Measurements from ENCODE around the gene PAPSS2. TPM values are rescaled to one million over a fixed set of nuclear protein-coding genes. Genes with fewer than 3 reads are reported as not detected.
"Not testable (repeated sequence)": the region's sequence is repeated elsewhere in the genome, so short reads cannot be mapped to it uniquely, and the experiment has no call there.

The PAPSS2 gene
- total and polyA plus RNA-seq, 4 donors: 19.8 to 57.2 (median 31.5) TPM

- H3K27me3 ChIP-seq (ENCODE audit: control insufficient read depth in 1 of 2, insufficient read depth in 2 of 2, low read length in 1 of 2); H3K4me1 ChIP-seq (ENCODE audit: control insufficient read depth in 1 of 2, insufficient read depth in 2 of 2, low read length in 2 of 2); intact Hi-C loops (cut with DNase I); H3K27ac ChIP-seq (ENCODE audit: low read depth in 1 of 2, low read length in 2 of 2); ATAC-seq (ENCODE audit: low FRiP score); H3K9me3 ChIP-seq (ENCODE audit: control insufficient read depth, low read length); DNase-seq; H3K4me3 ChIP-seq (ENCODE audit: low read length in 2 of 2); H3K36me3 ChIP-seq (ENCODE audit: control insufficient read depth in 1 of 2, insufficient read depth in 2 of 2, low read length in 1 of 2): not testable (repeated sequence)
These were observed 38.2 kb upstream of the PAPSS2 start for GRCh38 chr10:87621440-87621839.

- no peaks in the 10 kb centered on the region for H3K9me3 ChIP-seq (ENCODE audit: control insufficient read depth, low read length)
- no peak overlapping the region for H3K27ac ChIP-seq (ENCODE audit: low read depth in 1 of 2, low read length in 2 of 2)
- no peak overlapping the region for H3K4me3 ChIP-seq (ENCODE audit: low read length in 2 of 2)
- peaks cover 0 to 1% of the 10 kb centered on the region in 2 donors for H3K4me1 ChIP-seq (ENCODE audit: control insufficient read depth in 1 of 2, insufficient read depth in 2 of 2, low read length in 2 of 2)
- DNase-seq (no peak), ATAC-seq (ENCODE audit: low FRiP score) (no peak)
- WGBS, 2 donors: 45 to 58% methylated on average over 7 of the region's 7 CpGs
- intact Hi-C loops (cut with DNase I): no loop called here
- no peaks in the 10 kb centered on the region for H3K27me3 ChIP-seq (ENCODE audit: control insufficient read depth in 1 of 2, insufficient read depth in 2 of 2, low read length in 1 of 2)
- no peaks in the 10 kb centered on the region for H3K36me3 ChIP-seq (ENCODE audit: control insufficient read depth in 1 of 2, insufficient read depth in 2 of 2, low read length in 1 of 2)
These were observed 37.2 kb upstream of the PAPSS2 start for GRCh38 chr10:87622314-87623004.

- Histone ChIP-seq H3K36me3 (ENCODE audit: control insufficient read depth in 1 of 2, insufficient read depth in 2 of 2, low read length in 1 of 2) (no peaks in the 10 kb centered on the region), H3K9me3 (ENCODE audit: control insufficient read depth, low read length) (no peaks in the 10 kb centered on the region), H3K27me3 (ENCODE audit: control insufficient read depth in 1 of 2, insufficient read depth in 2 of 2, low read length in 1 of 2) (no peaks in the 10 kb centered on the region), H3K4me1 (ENCODE audit: control insufficient read depth in 1 of 2, insufficient read depth in 2 of 2, low read length in 2 of 2) (peaks cover 0 to 1% of the 10 kb centered on the region in 2 donors), H3K4me3 (ENCODE audit: low read length in 2 of 2) (no peak overlapping the region), H3K27ac (ENCODE audit: low read depth in 1 of 2, low read length in 2 of 2) (no peak overlapping the region)
- intact Hi-C loops (cut with DNase I): no loop called here
- DNase-seq: no peak
- ATAC-seq (ENCODE audit: low FRiP score): no peak
- WGBS, 2 donors: 11 to 21% methylated on average over 1 of the region's 1 CpG
These were observed 36.5 kb upstream of the PAPSS2 start for GRCh38 chr10:87623191-87623590.

GRCh38 chr10:87625661-87626060, 34.0 kb upstream of the PAPSS2 start:
- Histone ChIP-seq H3K9me3 (ENCODE audit: control insufficient read depth, low read length) (no peaks in the 10 kb centered on the region), H3K36me3 (ENCODE audit: control insufficient read depth in 1 of 2, insufficient read depth in 2 of 2, low read length in 1 of 2) (no peaks in the 10 kb centered on the region), H3K27me3 (ENCODE audit: control insufficient read depth in 1 of 2, insufficient read depth in 2 of 2, low read length in 1 of 2) (no peaks in the 10 kb centered on the region), H3K4me3 (ENCODE audit: low read length in 2 of 2) (no peak overlapping the region), H3K27ac (ENCODE audit: low read depth in 1 of 2, low read length in 2 of 2) (no peak overlapping the region), H3K4me1 (ENCODE audit: control insufficient read depth in 1 of 2, insufficient read depth in 2 of 2, low read length in 2 of 2) (peaks cover 0 to 1% of the 10 kb centered on the region in 2 donors)
- intact Hi-C loops (cut with DNase I): no loop called here
- 77 to 92% methylated on average over 1 of the region's 1 CpG for WGBS, 2 donors
- DNase-seq (no peak), ATAC-seq (ENCODE audit: low FRiP score) (no peak)

GRCh38 chr10:87626422-87626892, 33.2 kb upstream of the PAPSS2 start:
- intact Hi-C loops (cut with DNase I): no loop called here
- DNase-seq: no peak

GRCh38 chr10:87630171-87630570, 29.5 kb upstream of the PAPSS2 start:
- DNase-seq (no peak), ATAC-seq (ENCODE audit: low FRiP score) (no peak)
- no peaks in the 10 kb centered on the region for H3K9me3 ChIP-seq (ENCODE audit: control insufficient read depth, low read length)
- H3K27ac ChIP-seq (ENCODE audit: low read depth in 1 of 2, low read length in 2 of 2): no peak overlapping the region
- intact Hi-C loops (cut with DNase I): no loop called here
- 91 to 94% methylated on average over 7 of the region's 7 CpGs for WGBS, 2 donors
- H3K36me3 ChIP-seq (ENCODE audit: control insufficient read depth in 1 of 2, insufficient read depth in 2 of 2, low read length in 1 of 2): no peaks in the 10 kb centered on the region
- H3K4me1 ChIP-seq (ENCODE audit: control insufficient read depth in 1 of 2, insufficient read depth in 2 of 2, low read length in 2 of 2): no peaks in the 10 kb centered on the region
- H3K4me3 ChIP-seq (ENCODE audit: low read length in 2 of 2): no peak overlapping the region
- H3K27me3 ChIP-seq (ENCODE audit: control insufficient read depth in 1 of 2, insufficient read depth in 2 of 2, low read length in 1 of 2): no peaks in the 10 kb centered on the region

More at GRCh38 chr10:87626422-87626892, 33.2 kb upstream of the PAPSS2 start:
- Histone ChIP-seq H3K9me3 (ENCODE audit: control insufficient read depth, low read length) (no peaks in the 10 kb centered on the region), H3K4me1 (ENCODE audit: control insufficient read depth in 1 of 2, insufficient read depth in 2 of 2, low read length in 2 of 2) (peaks cover 0 to 1% of the 10 kb centered on the region in 2 donors), H3K36me3 (ENCODE audit: control insufficient read depth in 1 of 2, insufficient read depth in 2 of 2, low read length in 1 of 2) (no peaks in the 10 kb centered on the region), H3K4me3 (ENCODE audit: low read length in 2 of 2) (no peak overlapping the region), H3K27me3 (ENCODE audit: control insufficient read depth in 1 of 2, insufficient read depth in 2 of 2, low read length in 1 of 2) (no peaks in the 10 kb centered on the region), H3K27ac (ENCODE audit: low read depth in 1 of 2, low read length in 2 of 2) (no peak overlapping the region)
- WGBS, 2 donors: 94 to 96% methylated on average over 1 of the region's 1 CpG
- no peak for ATAC-seq (ENCODE audit: low FRiP score)

- Histone ChIP-seq H3K9me3 (ENCODE audit: control insufficient read depth, low read length) (no peaks in the 10 kb centered on the region), H3K27me3 (ENCODE audit: control insufficient read depth in 1 of 2, insufficient read depth in 2 of 2, low read length in 1 of 2) (no peaks in the 10 kb centered on the region), H3K36me3 (ENCODE audit: control insufficient read depth in 1 of 2, insufficient read depth in 2 of 2, low read length in 1 of 2) (no peaks in the 10 kb centered on the region), H3K27ac (ENCODE audit: low read depth in 1 of 2, low read length in 2 of 2) (no peak overlapping the region), H3K4me1 (ENCODE audit: control insufficient read depth in 1 of 2, insufficient read depth in 2 of 2, low read length in 2 of 2) (no peaks in the 10 kb centered on the region), H3K4me3 (ENCODE audit: low read length in 2 of 2) (no peak overlapping the region)
- 85 to 88% methylated on average over 4 of the region's 4 CpGs for WGBS, 2 donors
- DNase-seq (no peak), ATAC-seq (ENCODE audit: low FRiP score) (no peak)
- intact Hi-C loops (cut with DNase I): no loop called here
These were observed 27.2 kb upstream of the PAPSS2 start for GRCh38 chr10:87632454-87632853.

GRCh38 chr10:87634311-87634710, 25.4 kb upstream of the PAPSS2 start:
- no peak for DNase-seq
- intact Hi-C loops (cut with DNase I): no loop called here
- H3K4me1 ChIP-seq (ENCODE audit: control insufficient read depth in 1 of 2, insufficient read depth in 2 of 2, low read length in 2 of 2): no peaks in the 10 kb centered on the region

GRCh38 chr10:87635498-87636312, 24.0 kb upstream of the PAPSS2 start:
- intact Hi-C loops (cut with DNase I): no loop called here
- Histone ChIP-seq H3K27ac (ENCODE audit: low read depth in 1 of 2, low read length in 2 of 2) (no peak overlapping the region), H3K36me3 (ENCODE audit: control insufficient read depth in 1 of 2, insufficient read depth in 2 of 2, low read length in 1 of 2) (no peaks in the 10 kb centered on the region), H3K4me1 (ENCODE audit: control insufficient read depth in 1 of 2, insufficient read depth in 2 of 2, low read length in 2 of 2) (no peaks in the 10 kb centered on the region), H3K4me3 (ENCODE audit: low read length in 2 of 2) (no peak overlapping the region), H3K27me3 (ENCODE audit: control insufficient read depth in 1 of 2, insufficient read depth in 2 of 2, low read length in 1 of 2) (no peaks in the 10 kb centered on the region), H3K9me3 (ENCODE audit: control insufficient read depth, low read length) (no peaks in the 10 kb centered on the region)
- no peak for DNase-seq
- 40 to 44% methylated on average over 5 of the region's 5 CpGs for WGBS, 2 donors
- ATAC-seq (ENCODE audit: low FRiP score): no peak

More at GRCh38 chr10:87634311-87634710, 25.4 kb upstream of the PAPSS2 start:
- 94 to 97% methylated on average over 2 of the region's 2 CpGs for WGBS, 2 donors
- Histone ChIP-seq H3K9me3 (ENCODE audit: control insufficient read depth, low read length) (no peaks in the 10 kb centered on the region), H3K27me3 (ENCODE audit: control insufficient read depth in 1 of 2, insufficient read depth in 2 of 2, low read length in 1 of 2) (no peaks in the 10 kb centered on the region), H3K4me3 (ENCODE audit: low read length in 2 of 2) (no peak overlapping the region), H3K27ac (ENCODE audit: low read depth in 1 of 2, low read length in 2 of 2) (no peak overlapping the region), H3K36me3 (ENCODE audit: control insufficient read depth in 1 of 2, insufficient read depth in 2 of 2, low read length in 1 of 2) (no peaks in the 10 kb centered on the region)
- ATAC-seq (ENCODE audit: low FRiP score): no peak
